ENCODE measurements around the gene DRD2.

DNA sequence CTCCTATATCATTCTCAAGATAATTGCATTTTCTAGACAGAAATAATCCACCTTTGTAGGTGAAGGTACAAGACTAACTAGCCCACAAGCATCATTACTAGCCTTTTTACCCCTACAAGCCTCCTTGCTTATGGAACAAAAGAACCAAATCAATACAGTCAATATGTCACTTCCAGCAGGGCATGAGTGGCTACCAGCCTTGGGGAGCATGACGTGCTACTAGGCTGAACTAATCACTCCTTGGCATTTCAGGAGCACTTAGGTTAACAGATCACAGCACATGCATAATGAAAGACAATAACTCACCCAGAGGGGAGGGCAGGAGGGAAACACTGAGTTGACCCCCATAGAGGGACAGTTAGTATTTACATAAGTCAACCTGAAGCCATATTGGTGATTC, 2.7 kb downstream of the DRD2 start:
- TF ChIP-seq YY1 (IDR thresholded peaks at IDR 0.05; ENCODE audit: low read depth): no peak
- no peak for TF ChIP-seq CEBPB (IDR thresholded peaks at IDR 0.05)

All from Ishikawa (cell line).